Activated CD8-positive, alpha-beta memory T cell treated with anti-CD3 and anti-CD28 coated beads for 36 hours (primary cell): ENCODE results near the gene SLC2A3. TPM values are rescaled to one million over a fixed set of nuclear protein-coding genes. Genes with fewer than 3 reads are reported as not detected.
"Not testable (repeated sequence)": the region's sequence is repeated elsewhere in the genome, so short reads cannot be mapped to it uniquely, and the experiment has no call there.

Source experiments
- CTCF ChIA-PET: fragments of 350-600 bp; sonication (Branson Sonifier 250); formaldehyde crosslinking; loops from one replicate; lab custom pipeline; 2021; ENCODE audit warnings: antibody characterized with exemption; lab: Charles Lee
- POLR2A ChIA-PET: fragments of 350-600 bp; sonication (Branson Sonifier 250); formaldehyde crosslinking; loops from one replicate; lab custom pipeline; 2021; ENCODE audit warnings: antibody characterized with exemption; lab: Charles Lee
- total RNA-seq, 2 experiments: library from RNA; stranded (reverse); gene quantifications; one replicate each; pipeline ENCODE4 v1.2.3, GENCODE V29; 2021

The SLC2A3 gene
- total RNA-seq = 100 to 1,000 TPM; 172 to 178 TPM

DNA sequence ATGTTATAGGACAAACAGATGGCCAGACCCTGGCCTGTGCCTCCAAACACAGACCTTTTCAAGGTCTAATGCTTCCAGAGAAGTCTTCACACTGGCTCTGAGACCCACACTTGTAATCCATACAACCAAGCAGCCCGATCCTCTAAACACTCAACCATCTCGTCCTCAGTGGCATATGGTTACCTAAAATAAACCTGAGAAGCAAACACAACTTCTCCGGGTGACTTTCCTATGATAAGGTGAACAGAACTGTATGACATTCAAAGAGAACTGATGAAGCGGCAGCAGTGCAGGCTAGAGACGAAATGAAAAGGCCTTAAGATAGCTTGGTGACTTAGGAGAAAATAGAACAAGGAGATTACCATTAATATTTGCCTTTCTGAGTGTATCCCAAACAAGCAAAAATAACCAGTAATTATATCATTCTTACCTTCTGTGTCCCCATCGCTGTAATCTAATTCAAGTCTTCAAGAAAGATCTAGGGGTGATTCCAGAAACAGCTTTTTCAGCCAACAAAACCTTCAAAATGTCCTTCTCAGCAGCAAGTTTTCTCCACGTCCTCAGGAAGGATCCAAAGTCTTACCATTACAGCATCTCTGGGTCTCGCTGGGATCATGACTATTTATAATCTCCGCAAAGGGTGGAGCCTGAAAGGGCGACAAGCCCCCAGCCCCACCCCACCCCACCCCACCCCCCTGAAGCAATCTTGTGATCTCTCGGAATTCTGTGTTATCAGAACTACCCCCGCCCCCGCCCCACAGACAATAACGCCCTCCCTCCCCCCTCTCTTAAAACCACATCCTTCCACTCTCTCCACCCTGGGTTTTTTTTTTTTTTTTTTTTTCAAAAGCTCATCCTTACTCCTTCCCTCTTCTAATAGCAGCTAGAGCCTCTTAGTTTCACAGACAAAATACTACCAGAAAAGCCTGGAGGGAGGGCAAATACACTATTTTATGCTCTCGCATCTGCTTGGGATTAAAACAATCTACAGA lies at the start of gene SLC2A3:
SLC2A3 (minus strand) TSS at position 598 of the 992 bp plus-strand sequence; CDS start at position 445, 153 bp downstream.
- ChIA-PET CTCF (interaction anchor here (0.5 to 9.3 kb wide), 10 partner anchors 13 to 299 kb away, joined by 3 to 129 read pairs (median 3); no protein-coding TSS in a partner anchor), POLR2A (interaction anchor here (0.5 to 6.5 kb wide), 31 partner anchors 8 to 1211 kb away, joined by 3 to 239 read pairs (median 4); no protein-coding TSS in a partner anchor)

GRCh38 chr12:7984900-7985299 lies 48.9 kb upstream of the SLC2A3 start:
- ChIA-PET POLR2A (interaction anchor here (0.5 kb wide), 2 partner anchors 12 to 48 kb away, joined by 3 read pairs; no protein-coding TSS in a partner anchor), CTCF (interaction anchor here (1.1 to 1.2 kb wide), 2 partner anchors 11 to 125 kb away, joined by 3 to 4 read pairs; no protein-coding TSS in a partner anchor)

- POLR2A ChIA-PET = not testable (repeated sequence)
- CTCF ChIA-PET = interaction anchor here (0.6 to 0.7 kb wide), 2 partner anchors 176 to 323 kb away, joined by 3 to 4 read pairs; no protein-coding TSS in a partner anchor
Observed at GRCh38 chr12:7983460-7983859, 47.5 kb upstream of the SLC2A3 start.

- CTCF ChIA-PET = interaction anchor here (0.7 kb wide), 1 partner anchor 323 kb away, joined by 3 read pairs; no protein-coding TSS in a partner anchor
- POLR2A ChIA-PET = not testable (repeated sequence)
Observed at GRCh38 chr12:7983019-7983418, 47.0 kb upstream of the SLC2A3 start.

GRCh38 chr12:7982332-7982735 lies 46.3 kb upstream of the SLC2A3 start:
- POLR2A ChIA-PET = not testable (repeated sequence)
- CTCF ChIA-PET = interaction anchor here (1.0 kb wide), 1 partner anchor 13 kb away, joined by 3 read pairs; no protein-coding TSS in a partner anchor

DNA sequence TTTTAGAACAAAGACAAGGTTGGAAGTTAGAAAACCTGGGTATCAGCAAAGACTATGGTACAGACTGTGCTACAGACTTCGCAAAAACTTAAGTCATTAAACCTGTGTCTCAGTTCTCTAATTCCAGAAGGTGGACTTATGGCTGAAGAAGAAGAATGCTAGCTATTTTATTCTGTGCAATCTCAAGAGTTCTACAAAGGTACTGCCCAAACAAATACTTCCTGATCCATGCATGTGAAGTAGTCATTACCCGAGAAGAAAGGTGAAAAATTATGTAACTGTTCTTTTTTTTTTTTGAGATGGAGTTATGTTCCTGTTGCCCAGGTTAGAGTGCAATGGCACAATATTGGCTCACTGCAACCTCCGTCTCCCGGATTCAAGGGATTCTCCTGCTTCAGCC lies 45.5 kb upstream of the SLC2A3 start:
- POLR2A ChIA-PET = no interaction called here
- CTCF ChIA-PET = interaction anchor here (1.0 kb wide), 1 partner anchor 14 kb away, joined by 3 read pairs; no protein-coding TSS in a partner anchor

GRCh38 chr12:7977351-7978124 lies 41.6 kb upstream of the SLC2A3 start:
- CTCF ChIA-PET, POLR2A ChIA-PET: not testable (repeated sequence)

DNA sequence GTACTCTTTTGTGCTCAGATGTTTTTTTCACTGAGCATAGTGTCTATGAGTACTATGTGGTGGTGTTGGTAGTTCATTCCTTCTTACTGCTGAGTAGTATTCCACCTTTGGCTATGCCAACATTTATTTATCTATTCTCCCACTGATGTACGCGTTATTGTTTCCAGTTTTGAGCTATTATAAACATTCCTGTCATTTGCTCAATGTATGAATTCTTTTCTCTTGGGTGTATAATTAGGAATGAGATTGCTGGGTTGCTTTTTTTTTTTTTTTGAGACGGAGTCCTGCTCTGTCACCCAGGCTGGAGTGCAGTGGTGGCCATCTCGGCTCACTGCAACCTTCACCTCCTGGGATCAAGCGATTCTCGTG lies 37.5 kb upstream of the SLC2A3 start:
- ChIA-PET POLR2A (interaction anchor here (0.6 to 0.7 kb wide), 2 partner anchors 37 to 332 kb away, joined by 5 to 6 read pairs; no protein-coding TSS in a partner anchor), CTCF (interaction anchor here (0.9 kb wide), 1 partner anchor 13 kb away, joined by 4 read pairs; no protein-coding TSS in a partner anchor)

GRCh38 chr12:7972734-7973456 lies 36.9 kb upstream of the SLC2A3 start:
- ChIA-PET CTCF (interaction anchor here (0.9 kb wide), 1 partner anchor 12 kb away, joined by 4 read pairs; no protein-coding TSS in a partner anchor), POLR2A (interaction anchor here (0.6 to 3.5 kb wide), 4 partner anchors 12 to 332 kb away, joined by 3 to 42 read pairs (median 5); no protein-coding TSS in a partner anchor)

GRCh38 chr12:7972269-7972668 lies 36.3 kb upstream of the SLC2A3 start:
- CTCF ChIA-PET = not testable (repeated sequence)
- POLR2A ChIA-PET = interaction anchor here (0.6 to 4.8 kb wide), 3 partner anchors 12 to 37 kb away, joined by 3 to 82 read pairs (median 42); partner anchors contain the start of gene SLC2A3

DNA sequence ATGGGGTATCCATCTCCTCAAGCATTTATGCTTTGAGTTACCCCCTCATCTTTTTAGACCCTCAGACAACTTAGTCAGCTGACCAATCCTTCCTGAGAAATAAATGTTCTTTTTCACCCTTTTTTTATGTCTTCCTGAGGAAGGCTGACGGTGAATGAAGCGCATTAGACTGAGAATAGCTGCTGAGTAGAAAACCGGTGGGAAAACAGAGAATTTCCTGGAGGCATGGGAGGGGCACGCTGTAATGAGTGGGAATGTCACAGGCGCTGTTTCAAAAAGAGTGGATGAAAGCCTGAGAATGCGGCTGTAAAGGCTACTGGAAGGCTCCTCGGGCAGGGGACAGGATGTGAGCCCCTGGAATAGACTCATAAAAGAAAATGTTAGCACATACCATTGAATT lies 35.8 kb upstream of the SLC2A3 start:
- ChIA-PET POLR2A (interaction anchor here (0.7 to 4.8 kb wide), 10 partner anchors 11 to 111 kb away, joined by 3 to 82 read pairs (median 7); partner anchors contain the start of gene SLC2A3), CTCF (interaction anchor here (1.3 to 3.3 kb wide), 2 partner anchors 14 to 37 kb away, joined by 4 to 29 read pairs; partner anchors contain the start of gene SLC2A3)

- CTCF ChIA-PET = interaction anchor here (1.1 to 3.3 kb wide), 4 partner anchors 10 to 68 kb away, joined by 3 to 29 read pairs (median 8); partner anchors contain the start of gene SLC2A3
- POLR2A ChIA-PET = interaction anchor here (0.7 to 4.8 kb wide), 14 partner anchors 10 to 112 kb away, joined by 3 to 82 read pairs (median 6); partner anchors contain the start of genes NECAP1 and SLC2A3
Observed at GRCh38 chr12:7970475-7971252, 34.7 kb upstream of the SLC2A3 start.

DNA sequence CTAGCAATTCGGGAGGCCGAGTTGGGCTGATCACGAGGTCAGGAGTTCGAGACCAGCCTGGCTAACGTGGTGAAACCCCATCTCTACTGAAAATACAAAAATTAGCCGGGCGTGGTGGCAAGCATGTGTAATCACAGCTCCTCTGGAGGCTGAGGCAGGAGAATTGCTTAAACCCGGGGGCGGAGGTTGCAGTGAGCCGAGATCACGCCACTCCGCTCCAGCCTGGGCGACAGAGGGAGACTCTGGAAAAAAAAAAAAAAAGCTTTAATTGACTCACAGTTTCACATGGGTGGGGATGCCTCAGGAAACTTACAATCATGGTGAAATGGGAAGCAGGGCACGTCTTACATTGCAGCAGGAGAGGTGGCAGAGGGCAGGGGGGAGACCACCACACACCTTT lies 30.6 kb upstream of the SLC2A3 start:
- ChIA-PET POLR2A (interaction anchor here (0.6 to 1.4 kb wide), 3 partner anchors 30 to 74 kb away, joined by 3 to 5 read pairs (median 3); no protein-coding TSS in a partner anchor), CTCF (interaction anchor here (11.4 kb wide), 1 partner anchor 30 kb away, joined by 129 read pairs; the partner anchor contains the start of gene SLC2A3)

GRCh38 chr12:7964669-7965068 lies 28.7 kb upstream of the SLC2A3 start:
- ChIA-PET CTCF (interaction anchor here (11.4 kb wide), 1 partner anchor 28 kb away, joined by 129 read pairs; the partner anchor contains the start of gene SLC2A3), POLR2A (interaction anchor here (0.6 to 1.4 kb wide), 2 partner anchors 28 to 29 kb away, joined by 3 to 6 read pairs; partner anchors contain the start of gene SLC2A3)

GRCh38 chr12:7961395-7962178 lies 25.6 kb upstream of the SLC2A3 start:
- ChIA-PET POLR2A (interaction anchor here (0.9 to 5.5 kb wide), 6 partner anchors 9 to 119 kb away, joined by 3 to 239 read pairs (median 10); partner anchors contain the start of gene SLC2A3), CTCF (interaction anchor here (0.8 to 11.4 kb wide), 6 partner anchors 9 to 120 kb away, joined by 3 to 129 read pairs (median 8); partner anchors contain the start of gene SLC2A3)
